Mucosa of descending colon (tissue), 3 donors: ENCODE results near the gene GPR31. TPM values are rescaled to one million over a fixed set of nuclear protein-coding genes. Genes with fewer than 3 reads are reported as not detected.

Source experiments
- ATAC-seq: fragments of 200-7000 bp; cut with Tn5 transposase; one replicate; pipeline ENCODE4 v1.9.1; 2020; ENCODE audit warnings: mild to moderate bottlenecking, moderate library complexity
- DNase-seq, 3 donors: peaks; one replicate each; pipeline ENCODE4 v3.0.0-alpha.2; 2020
- H3K36me3 ChIP-seq: fragments of 200-600 bp; one replicate; pipeline ENCODE4 v1.8.0; 2021; ENCODE audit warnings: low read depth, mild to moderate bottlenecking
- H3K4me1 ChIP-seq: fragments of 200-600 bp; one replicate; pipeline ENCODE4 v1.8.0; 2021; ENCODE audit warnings: low read depth, mild to moderate bottlenecking
- H3K4me3 ChIP-seq: fragments of 200-600 bp; one replicate; pipeline ENCODE4 v1.8.0; 2021; ENCODE audit warnings: mild to moderate bottlenecking
- H3K9me3 ChIP-seq: fragments of 200-600 bp; one replicate; pipeline ENCODE4 v1.8.0; 2021; ENCODE audit warnings: mild to moderate bottlenecking
- CTCF ChIP-seq: fragments of 200-600 bp; IDR thresholded peaks from one replicate; pipeline ENCODE4 v1.8.0; 2022; ENCODE audit warnings: antibody characterized with exemption, mild to moderate bottlenecking
- intact Hi-C, 2 donors: fragments of 100-400 bp; cut with DNase I in 1 of 2; cut with micrococcal nuclease in 1 of 2; formaldehyde crosslinking; loops; one replicate each; pipeline versions ENCODE4 v1.11.0 to v1.11.1; 2022; cut with DNase I, micrococcal nuclease
- total RNA-seq, 3 donors: library from RNA; stranded (reverse); fragmentation: NEBNext Ultra II Directional in 2 of 3; extraction: Animal tissue kit (Norgen Biotek cat#: 25700) in 2 of 3; gene quantifications; one replicate each; pipeline versions ENCODE4 v1.2.1 to v1.2.4, GENCODE V29; 2021 to 2023
- donor health status: DM: no; HTN: no; CAD: no; lungs with moderate emphysema.
- donor health status: DM: no; HTN: no; CAD: no.
- donor health status: DM: no; HTN: yes; CAD: no.

Gene GPR31
- total RNA-seq, 3 donors from 2014 or later: not detected

- H3K4me3 ChIP-seq: no peak overlapping the region
- peaks cover 7% of the 10 kb centered on the region for H3K4me1 ChIP-seq
- intact Hi-C loops: loop anchor here (10.0 kb wide), 2 partner anchors 151 to 371 kb away; partner anchors contain the start of gene CEP43 (in 1 of the 2)
- H3K9me3 ChIP-seq: no peaks in the 10 kb centered on the region
- H3K36me3 ChIP-seq: no peaks in the 10 kb centered on the region
- ATAC-seq (no peak), DNase-seq (no peak)
- no peak for TF ChIP-seq CTCF
These were observed 12.3 kb downstream of the GPR31 start for GRCh38 chr6:167145461-167145860.

DNA sequence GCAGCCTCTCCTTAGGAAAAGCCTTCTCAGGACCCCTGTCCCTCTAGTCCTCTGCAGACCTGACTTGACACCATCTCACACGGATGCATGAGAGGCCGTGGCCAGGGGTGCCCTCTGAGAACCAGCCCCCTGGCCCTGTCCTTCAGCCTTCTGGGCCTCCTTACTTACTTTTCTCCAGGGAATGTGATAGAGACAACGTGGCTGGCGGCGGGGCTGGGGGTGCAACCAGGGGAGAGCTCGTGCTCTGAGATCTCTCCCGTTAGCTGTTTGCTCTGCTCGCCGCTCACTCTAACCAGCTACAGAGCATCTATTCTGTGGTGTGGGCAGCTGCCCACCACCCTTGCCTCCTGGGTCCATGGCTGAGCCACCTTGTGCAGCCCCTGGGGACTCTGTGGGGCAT is 14.7 kb downstream of the GPR31 start:
- no peak for TF ChIP-seq CTCF
- Histone ChIP-seq H3K4me1 (peaks cover 7% of the 10 kb centered on the region), H3K9me3 (no peaks in the 10 kb centered on the region), H3K4me3 (no peak overlapping the region), H3K36me3 (no peaks in the 10 kb centered on the region)
- DNase-seq (no peak), ATAC-seq (no peak)
- intact Hi-C loops: loop anchor here (10.0 kb wide), 2 partner anchors 148 to 368 kb away; partner anchors contain the start of gene CEP43 (in 1 of the 2)

DNA sequence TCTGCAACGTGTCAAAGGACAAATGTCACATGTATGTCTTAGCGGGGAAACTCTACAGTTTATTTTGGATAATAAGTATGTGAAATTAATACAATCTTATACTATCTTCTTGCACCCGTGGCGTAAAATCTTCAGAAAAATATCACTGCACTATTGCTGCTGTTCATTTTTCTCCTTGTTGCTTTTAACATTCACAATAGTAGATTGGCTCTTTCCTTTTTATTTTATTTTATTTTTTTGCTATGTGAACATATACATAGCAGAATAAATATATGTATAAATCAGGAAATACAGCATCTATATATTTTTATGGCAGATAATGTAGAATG is 15.4 kb downstream of the GPR31 start:
- no peak for DNase-seq

GRCh38 chr6:167141667-167142432 is 15.9 kb downstream of the GPR31 start:
- DNase-seq (peak; percentile 67 to 80 (median 69)), ATAC-seq (peak; percentile 89)
- Histone ChIP-seq H3K4me3 (no peak overlapping the region), H3K4me1 (peaks cover 7% of the 10 kb centered on the region), H3K9me3 (no peaks in the 10 kb centered on the region), H3K36me3 (no peaks in the 10 kb centered on the region)
- TF ChIP-seq CTCF: peak; percentile 64
- intact Hi-C loops: loop anchor here (10.0 kb wide), 2 partner anchors 147 to 367 kb away; partner anchors contain the start of gene CEP43 (in 1 of the 2)

More for the DNA sequence above, 15.4 kb downstream of the GPR31 start:
- TF ChIP-seq CTCF: no peak
- intact Hi-C loops: loop anchor here (10.0 kb wide), 2 partner anchors 148 to 368 kb away; partner anchors contain the start of gene CEP43 (in 1 of the 2)
- Histone ChIP-seq H3K36me3 (no peaks in the 10 kb centered on the region), H3K4me3 (no peak overlapping the region), H3K4me1 (peaks cover 7% of the 10 kb centered on the region), H3K9me3 (no peaks in the 10 kb centered on the region)
- no peak for ATAC-seq

DNA sequence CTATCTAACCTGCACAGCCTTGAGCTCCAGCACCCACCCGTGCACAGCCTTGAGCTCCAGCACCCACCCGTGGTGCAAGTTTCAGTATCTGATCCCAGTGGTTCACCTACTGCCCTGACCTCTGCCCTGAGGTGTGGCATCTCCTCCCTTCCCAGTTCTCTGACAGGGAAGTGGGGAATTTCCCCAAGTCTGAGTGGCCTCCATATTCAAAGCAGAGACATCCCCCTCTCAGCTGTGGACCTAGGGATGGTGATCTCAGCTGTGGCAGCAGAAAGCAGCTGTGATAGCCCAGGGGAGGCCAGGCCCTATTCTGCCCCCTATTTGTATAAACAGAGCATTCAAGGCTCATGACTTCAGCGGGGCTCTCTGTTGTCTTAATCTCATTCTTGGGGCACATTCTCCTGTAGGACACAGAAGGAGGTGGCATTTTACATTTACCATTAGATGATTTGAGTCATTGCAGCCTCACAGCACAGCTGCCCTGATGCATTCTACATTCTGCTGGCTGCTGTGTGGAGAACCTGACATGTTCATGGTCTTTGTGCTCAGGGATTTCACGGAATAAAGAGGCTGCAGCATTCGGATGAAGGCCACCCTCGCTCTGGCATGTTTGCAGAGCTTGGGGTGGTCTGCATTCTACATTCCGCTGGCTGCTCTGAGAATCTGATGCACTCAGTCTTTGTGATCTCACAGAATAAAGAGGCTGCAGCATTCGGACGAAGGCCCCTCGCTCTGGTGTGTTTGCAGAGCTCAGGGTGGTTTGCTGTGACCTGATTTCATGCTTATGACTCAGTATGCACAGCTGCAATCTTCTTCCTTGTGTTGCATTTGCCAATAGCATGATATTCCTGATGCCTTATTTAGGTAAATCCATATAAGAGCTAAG is 16.9 kb downstream of the GPR31 start:
- H3K9me3 ChIP-seq: no peaks in the 10 kb centered on the region
- intact Hi-C loops: loop anchor here (10.0 kb wide), 2 partner anchors 146 to 366 kb away; partner anchors contain the start of gene CEP43 (in 1 of the 2)
- DNase-seq (no peak), ATAC-seq (peak; percentile 80)
- TF ChIP-seq CTCF: no peak
- no peaks in the 10 kb centered on the region for H3K36me3 ChIP-seq
- no peak overlapping the region for H3K4me3 ChIP-seq
- peaks cover 7% of the 10 kb centered on the region for H3K4me1 ChIP-seq
